ENCODE data around the gene CLPTM1.

DNA sequence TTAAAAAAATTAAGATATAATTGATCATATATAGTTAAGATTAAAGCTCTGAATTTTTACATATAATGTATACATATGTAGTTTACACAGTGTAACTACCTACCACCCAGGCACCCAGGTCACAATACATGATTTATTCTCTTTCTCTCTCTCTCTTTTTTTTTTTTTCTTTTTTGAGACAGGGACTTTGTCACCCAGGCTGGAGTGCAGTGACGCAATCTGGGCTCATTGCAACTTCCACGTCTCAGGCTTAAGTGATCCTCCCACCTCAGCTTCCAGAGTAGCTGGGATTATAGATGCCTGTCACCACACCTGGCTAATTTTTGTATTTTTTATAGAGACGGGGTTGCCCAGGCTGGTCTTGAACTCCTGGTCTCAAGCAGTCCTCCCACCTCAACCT lies 64.9 kb downstream of the CLPTM1 start:
- no peak for TF ChIP-seq EP300 (IDR thresholded peaks at IDR 0.05)
- no peak for TF ChIP-seq CTCF (IDR thresholded peaks at IDR 0.05)
- no peak for TF ChIP-seq POLR2A (IDR thresholded peaks at IDR 0.05)

Data from ovary (tissue), 3 donors.